Neural cell (in vitro differentiated cells): ENCODE data around the gene MRPL23. TPM values are rescaled to one million over a fixed set of nuclear protein-coding genes. Genes with fewer than 3 reads are reported as not detected.

ENCODE experiments used
- H2AFZ ChIP-seq: fragments of 200-600, 300-800 bp; sonication (generic), shearing (Covaris generic); 2 replicates; pipeline ENCODE4 v1.6.0; 2014; ENCODE audit warnings: low read depth, mild to moderate bottlenecking, antibody characterized with exemption, low read length, moderate library complexity
- H3F3A ChIP-seq: fragments of 200-600 bp; shearing (Covaris generic); 2 replicates; pipeline ENCODE4 v1.6.1; 2016; ENCODE audit warnings: mild to moderate bottlenecking, moderate library complexity, mixed read lengths, antibody characterized with exemption, low read length; ENCODE audit not compliant: insufficient read depth, poor library complexity, severe bottlenecking
- H3K27ac ChIP-seq: fragments of 200-600, 300-800 bp; sonication (generic), shearing (Covaris generic); 2 replicates; pipeline ENCODE4 v1.5.1; 2014; ENCODE audit warnings: mild to moderate bottlenecking, low read length, moderate library complexity
- H3K27me3 ChIP-seq: fragments of 300-800, 200-600 bp; sonication (generic), shearing (Covaris generic); 2 replicates; pipeline ENCODE4 v1.6.0; 2014; ENCODE audit warnings: mild to moderate bottlenecking, low read depth, low read length, moderate library complexity; ENCODE audit not compliant: insufficient read depth
- H3K36me3 ChIP-seq: fragments of 300-800, 200-600 bp; sonication (generic), shearing (Covaris generic); 2 replicates; pipeline ENCODE4 v1.5.1; 2014; ENCODE audit warnings: mild to moderate bottlenecking, antibody characterized with exemption, low read length, moderate library complexity; ENCODE audit not compliant: insufficient read depth
- H3K4me2 ChIP-seq: fragments of 300-800, 200-600 bp; sonication (generic), shearing (Covaris generic); 2 replicates; pipeline ENCODE4 v1.6.0; 2014; ENCODE audit warnings: mild to moderate bottlenecking, low read length
- H3K4me3 ChIP-seq: fragments of 300-800, 200-600 bp; sonication (generic), shearing (Covaris generic); 2 replicates; pipeline ENCODE4 v1.5.1; 2014; ENCODE audit warnings: mild to moderate bottlenecking, low read length, moderate library complexity
- H3K79me2 ChIP-seq: fragments of 200-600 bp; shearing (Covaris generic); replicated peaks from 2 replicates; pipeline ENCODE4 v1.6.0; 2014; ENCODE audit warnings: mild to moderate bottlenecking, low read length, moderate library complexity; ENCODE audit not compliant: insufficient read depth
- H3K9ac ChIP-seq: fragments of 300-800, 200-600 bp; sonication (generic), shearing (Covaris generic); 2 replicates; pipeline ENCODE4 v1.6.1; 2016; ENCODE audit warnings: mild to moderate bottlenecking, low read length, mixed read lengths
- H3K9me2 ChIP-seq: fragments of 200-600 bp; shearing (Covaris generic); 2 replicates; pipeline ENCODE4 v1.6.1; 2016; ENCODE audit warnings: mild to moderate bottlenecking, low read length, mixed read lengths; ENCODE audit not compliant: insufficient read depth
- H3K9me3 ChIP-seq: fragments of 200-600, 300-800 bp; sonication (generic), shearing (Covaris generic); 2 replicates; pipeline ENCODE4 v1.6.1; 2016; ENCODE audit warnings: mild to moderate bottlenecking, mixed run types, low read length, moderate library complexity, mixed read lengths
- H4K20me1 ChIP-seq: fragments of 200-600 bp; shearing (Covaris generic); 2 replicates; pipeline ENCODE4 v1.6.1; 2016; ENCODE audit warnings: mild to moderate bottlenecking, mixed run types; ENCODE audit not compliant: insufficient read depth
- EP300 ChIP-seq: fragments of 450-650 bp; conservative IDR thresholded peaks from 2 replicates; pipeline ENCODE4 v1.6.1; 2014; ENCODE audit warnings: antibody characterized with exemption, mild to moderate bottlenecking, moderate library complexity; ENCODE audit not compliant: poor library complexity, severe bottlenecking
- EZH2 ChIP-seq: fragments of 200-600, 300-800 bp; shearing (Covaris generic), sonication (generic); IDR thresholded peaks from 2 replicates; pipeline ENCODE4 v1.6.1; 2014; ENCODE audit warnings: antibody characterized with exemption, low read length, borderline replicate concordance, mild to moderate bottlenecking; ENCODE audit not compliant: insufficient read depth, poor library complexity, severe bottlenecking
- MXI1 ChIP-seq: fragments of 450-650 bp; conservative IDR thresholded peaks from 2 replicates; pipeline ENCODE4 v1.6.1; 2014; ENCODE audit warnings: antibody characterized with exemption, mild to moderate bottlenecking; ENCODE audit not compliant: poor library complexity, severe bottlenecking
- POLR2AphosphoS5 ChIP-seq: IDR thresholded peaks from 2 replicates; pipeline ENCODE4 v1.6.1; 2012
- RAD21 ChIP-seq: fragments of 450-650 bp; conservative IDR thresholded peaks from 2 replicates; pipeline ENCODE4 v1.6.1; 2014; ENCODE audit warnings: antibody characterized with exemption, mild to moderate bottlenecking, moderate library complexity
- SMC3 ChIP-seq: fragments of 450-650 bp; conservative IDR thresholded peaks from 2 replicates; pipeline ENCODE4 v1.6.1; 2014; ENCODE audit warnings: antibody characterized with exemption, mild to moderate bottlenecking, moderate library complexity; ENCODE audit not compliant: poor library complexity
- TAF1 ChIP-seq: IDR thresholded peaks from 2 replicates; pipeline ENCODE4 v1.6.1; 2012; ENCODE audit warnings: low read depth
- polyA plus RNA-seq: library from polyadenylated mRNA; depleted of rRNA; stranded (reverse); fragments of >200 nt; gene quantifications from 2 replicates; pipeline ENCODE4 v1.2.3, GENCODE V29; 2014
- TF ChIP-seq, protein P1 (sequence below): IDR thresholded peaks from 2 replicates; pipeline ENCODE4 v1.6.1; 2012; ENCODE audit warnings: borderline replicate concordance
- TF ChIP-seq, protein P2 (sequence below): fragments of 450-650 bp; IDR thresholded peaks from 2 replicates; pipeline ENCODE4 v1.5.1; 2014; ENCODE audit warnings: antibody characterized with exemption, mild to moderate bottlenecking, moderate library complexity; ENCODE audit not compliant: poor library complexity, severe bottlenecking

The MRPL23 gene
- polyA plus RNA-seq, 1 donor from 2014 or later: 154 TPM

DNA sequence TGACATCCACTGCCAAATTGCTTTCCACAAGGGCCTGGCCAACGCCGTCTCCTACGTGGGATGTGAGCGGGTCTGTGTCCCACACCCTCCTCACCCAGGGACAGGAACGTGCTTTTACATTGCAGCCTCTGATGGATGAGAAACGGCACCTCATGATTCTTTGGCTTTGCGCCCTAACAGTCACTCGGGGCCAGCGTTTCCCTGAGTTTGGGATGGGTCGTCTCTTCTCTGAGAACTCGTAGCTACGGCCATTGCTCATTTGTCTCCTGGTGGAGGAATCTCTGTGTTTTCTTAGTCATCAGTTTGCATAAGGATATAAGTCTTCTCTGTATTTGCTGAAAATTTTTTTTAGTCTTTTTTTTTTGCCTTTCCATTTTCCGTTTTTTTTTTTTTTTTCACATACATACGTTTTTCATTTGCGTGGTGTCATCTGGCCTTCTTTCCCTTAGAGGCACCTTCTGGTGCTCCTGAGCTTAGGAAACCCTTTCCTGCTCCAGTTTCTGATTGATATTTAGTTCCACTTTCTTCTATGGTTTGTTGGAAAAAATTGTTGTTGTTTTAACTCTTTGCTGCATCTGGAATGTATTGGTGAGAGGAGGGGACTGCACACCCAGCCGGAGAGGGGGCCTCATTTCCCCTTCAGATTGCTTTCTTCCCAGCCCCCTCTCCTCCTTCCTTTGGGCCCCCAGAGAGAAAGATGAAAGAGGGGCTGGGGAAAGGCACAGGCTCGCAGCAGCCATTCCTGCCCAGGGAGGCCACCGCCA, 15.6 kb upstream of the MRPL23 start:
- no peak overlapping the region for H3K27ac ChIP-seq
- no peaks in the 10 kb centered on the region for H3K27me3 ChIP-seq
- H3K79me2 ChIP-seq: no peaks in the 10 kb centered on the region
- no peaks in the 10 kb centered on the region for H3K9me3 ChIP-seq
- TF ChIP-seq MXI1: no peak
- TF ChIP-seq SMC3: no peak
- TF ChIP-seq TAF1: no peak
- TF ChIP-seq, protein P1, sequence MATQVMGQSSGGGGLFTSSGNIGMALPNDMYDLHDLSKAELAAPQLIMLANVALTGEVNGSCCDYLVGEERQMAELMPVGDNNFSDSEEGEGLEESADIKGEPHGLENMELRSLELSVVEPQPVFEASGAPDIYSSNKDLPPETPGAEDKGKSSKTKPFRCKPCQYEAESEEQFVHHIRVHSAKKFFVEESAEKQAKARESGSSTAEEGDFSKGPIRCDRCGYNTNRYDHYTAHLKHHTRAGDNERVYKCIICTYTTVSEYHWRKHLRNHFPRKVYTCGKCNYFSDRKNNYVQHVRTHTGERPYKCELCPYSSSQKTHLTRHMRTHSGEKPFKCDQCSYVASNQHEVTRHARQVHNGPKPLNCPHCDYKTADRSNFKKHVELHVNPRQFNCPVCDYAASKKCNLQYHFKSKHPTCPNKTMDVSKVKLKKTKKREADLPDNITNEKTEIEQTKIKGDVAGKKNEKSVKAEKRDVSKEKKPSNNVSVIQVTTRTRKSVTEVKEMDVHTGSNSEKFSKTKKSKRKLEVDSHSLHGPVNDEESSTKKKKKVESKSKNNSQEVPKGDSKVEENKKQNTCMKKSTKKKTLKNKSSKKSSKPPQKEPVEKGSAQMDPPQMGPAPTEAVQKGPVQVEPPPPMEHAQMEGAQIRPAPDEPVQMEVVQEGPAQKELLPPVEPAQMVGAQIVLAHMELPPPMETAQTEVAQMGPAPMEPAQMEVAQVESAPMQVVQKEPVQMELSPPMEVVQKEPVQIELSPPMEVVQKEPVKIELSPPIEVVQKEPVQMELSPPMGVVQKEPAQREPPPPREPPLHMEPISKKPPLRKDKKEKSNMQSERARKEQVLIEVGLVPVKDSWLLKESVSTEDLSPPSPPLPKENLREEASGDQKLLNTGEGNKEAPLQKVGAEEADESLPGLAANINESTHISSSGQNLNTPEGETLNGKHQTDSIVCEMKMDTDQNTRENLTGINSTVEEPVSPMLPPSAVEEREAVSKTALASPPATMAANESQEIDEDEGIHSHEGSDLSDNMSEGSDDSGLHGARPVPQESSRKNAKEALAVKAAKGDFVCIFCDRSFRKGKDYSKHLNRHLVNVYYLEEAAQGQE: no peak
- TF ChIP-seq, protein P2, sequence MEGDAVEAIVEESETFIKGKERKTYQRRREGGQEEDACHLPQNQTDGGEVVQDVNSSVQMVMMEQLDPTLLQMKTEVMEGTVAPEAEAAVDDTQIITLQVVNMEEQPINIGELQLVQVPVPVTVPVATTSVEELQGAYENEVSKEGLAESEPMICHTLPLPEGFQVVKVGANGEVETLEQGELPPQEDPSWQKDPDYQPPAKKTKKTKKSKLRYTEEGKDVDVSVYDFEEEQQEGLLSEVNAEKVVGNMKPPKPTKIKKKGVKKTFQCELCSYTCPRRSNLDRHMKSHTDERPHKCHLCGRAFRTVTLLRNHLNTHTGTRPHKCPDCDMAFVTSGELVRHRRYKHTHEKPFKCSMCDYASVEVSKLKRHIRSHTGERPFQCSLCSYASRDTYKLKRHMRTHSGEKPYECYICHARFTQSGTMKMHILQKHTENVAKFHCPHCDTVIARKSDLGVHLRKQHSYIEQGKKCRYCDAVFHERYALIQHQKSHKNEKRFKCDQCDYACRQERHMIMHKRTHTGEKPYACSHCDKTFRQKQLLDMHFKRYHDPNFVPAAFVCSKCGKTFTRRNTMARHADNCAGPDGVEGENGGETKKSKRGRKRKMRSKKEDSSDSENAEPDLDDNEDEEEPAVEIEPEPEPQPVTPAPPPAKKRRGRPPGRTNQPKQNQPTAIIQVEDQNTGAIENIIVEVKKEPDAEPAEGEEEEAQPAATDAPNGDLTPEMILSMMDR: no peak
- TF ChIP-seq RAD21: no peak
- no peak for TF ChIP-seq EP300
- no peak for TF ChIP-seq EZH2
- no peak for TF ChIP-seq POLR2AphosphoS5
- H3K9ac ChIP-seq: no peak overlapping the region
- H3K4me3 ChIP-seq: no peak overlapping the region
- H2AFZ ChIP-seq: no peak overlapping the region
- H3K9me2 ChIP-seq: no peaks in the 10 kb centered on the region
- no peak overlapping the region for H3K4me2 ChIP-seq
- no peaks in the 10 kb centered on the region for H3K36me3 ChIP-seq
- H3F3A ChIP-seq: no peaks in the 10 kb centered on the region
- H4K20me1 ChIP-seq: no peaks in the 10 kb centered on the region

DNA sequence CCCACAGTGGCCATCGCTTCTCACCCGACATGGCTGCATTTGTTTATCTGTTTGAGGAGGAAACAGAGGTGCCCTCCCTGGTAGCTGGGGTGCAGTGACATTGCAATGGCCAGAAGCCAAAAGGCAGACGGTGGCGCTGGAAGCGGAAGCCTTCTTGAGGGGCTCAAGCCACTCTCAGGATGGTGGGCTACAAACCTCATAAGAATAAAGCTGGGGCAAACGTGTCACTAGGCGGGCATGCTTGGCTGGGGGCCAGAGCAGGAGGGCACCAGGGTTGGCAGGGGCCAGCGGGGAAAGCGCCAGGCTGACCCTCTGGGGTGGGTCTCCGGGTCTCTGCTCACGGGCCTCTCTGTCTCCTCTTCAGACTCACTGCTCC, 15.0 kb upstream of the MRPL23 start:
- Histone ChIP-seq H3K36me3 (no peaks in the 10 kb centered on the region), H3K9me3 (no peaks in the 10 kb centered on the region), H3K27ac (no peak overlapping the region), H4K20me1 (no peaks in the 10 kb centered on the region), H3K4me2 (no peak overlapping the region), H3K4me3 (no peak overlapping the region), H2AFZ (no peak overlapping the region), H3K27me3 (no peaks in the 10 kb centered on the region), H3K9me2 (no peaks in the 10 kb centered on the region), H3F3A (no peaks in the 10 kb centered on the region), H3K79me2 (no peaks in the 10 kb centered on the region), H3K9ac (no peak overlapping the region)
- TF ChIP-seq SMC3 (no peak), EZH2 (no peak), POLR2AphosphoS5 (no peak), EP300 (no peak), TAF1 (no peak), MXI1 (no peak), RAD21 (no peak)
- TF ChIP-seq, protein P2: no peak
- TF ChIP-seq, protein P1: no peak
